ENCODE data around the gene GLRX3.

DNA sequence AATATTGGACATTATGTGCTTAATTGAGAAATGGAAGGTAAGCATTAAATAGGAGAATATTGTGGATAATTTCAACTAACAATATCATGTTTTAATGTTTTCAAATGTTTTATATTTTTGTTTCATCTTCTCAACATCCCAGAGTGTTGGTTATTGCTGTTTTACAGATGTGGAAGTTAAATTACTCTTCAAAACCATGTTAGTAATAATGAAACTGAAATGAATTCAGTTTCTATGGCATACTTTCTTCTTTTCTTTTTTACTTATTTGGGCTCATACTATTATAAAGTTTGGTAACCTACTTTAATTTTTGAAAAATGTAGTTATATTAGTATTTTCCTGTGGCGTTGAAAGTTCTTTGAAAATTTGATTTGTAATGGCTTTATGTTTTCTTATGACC, 4.2 kb downstream of the GLRX3 start:
- TF ChIP-seq, protein P1, sequence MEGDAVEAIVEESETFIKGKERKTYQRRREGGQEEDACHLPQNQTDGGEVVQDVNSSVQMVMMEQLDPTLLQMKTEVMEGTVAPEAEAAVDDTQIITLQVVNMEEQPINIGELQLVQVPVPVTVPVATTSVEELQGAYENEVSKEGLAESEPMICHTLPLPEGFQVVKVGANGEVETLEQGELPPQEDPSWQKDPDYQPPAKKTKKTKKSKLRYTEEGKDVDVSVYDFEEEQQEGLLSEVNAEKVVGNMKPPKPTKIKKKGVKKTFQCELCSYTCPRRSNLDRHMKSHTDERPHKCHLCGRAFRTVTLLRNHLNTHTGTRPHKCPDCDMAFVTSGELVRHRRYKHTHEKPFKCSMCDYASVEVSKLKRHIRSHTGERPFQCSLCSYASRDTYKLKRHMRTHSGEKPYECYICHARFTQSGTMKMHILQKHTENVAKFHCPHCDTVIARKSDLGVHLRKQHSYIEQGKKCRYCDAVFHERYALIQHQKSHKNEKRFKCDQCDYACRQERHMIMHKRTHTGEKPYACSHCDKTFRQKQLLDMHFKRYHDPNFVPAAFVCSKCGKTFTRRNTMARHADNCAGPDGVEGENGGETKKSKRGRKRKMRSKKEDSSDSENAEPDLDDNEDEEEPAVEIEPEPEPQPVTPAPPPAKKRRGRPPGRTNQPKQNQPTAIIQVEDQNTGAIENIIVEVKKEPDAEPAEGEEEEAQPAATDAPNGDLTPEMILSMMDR (IDR thresholded peaks at IDR 0.05) = no peak
- no peak for TF ChIP-seq POLR2A (IDR thresholded peaks at IDR 0.05)
